Aorta (tissue), 5 donors: ENCODE results near the gene BBOX1. TPM values are rescaled to one million over a fixed set of nuclear protein-coding genes. Genes with fewer than 3 reads are reported as not detected.
"Not testable (repeated sequence)": the region's sequence is repeated elsewhere in the genome, so short reads cannot be mapped to it uniquely, and the experiment has no call there.

Source experiments
- ATAC-seq: fragments of 200-7000 bp; cut with Tn5 transposase; one replicate; pipeline ENCODE4 v1.9.1; 2022; ENCODE audit warnings: moderate library complexity; ENCODE audit not compliant: low FRiP score
- DNase-seq, 2 donors: peaks; one replicate each; pipeline ENCODE4 v3.0.0-alpha.2; 2020
- H3K27ac ChIP-seq, 2 donors: one replicate each; pipeline ENCODE4 v1.5.1; 2013; ENCODE audit warnings: low read length in 2 of 2, mild to moderate bottlenecking in 2 of 2, moderate library complexity in 2 of 2, control low read depth in 1 of 2, inconsistent platforms in 1 of 2, low read depth in 1 of 2
- H3K27me3 ChIP-seq, 2 donors: one replicate each; pipeline ENCODE4 v1.6.1; 2013; ENCODE audit warnings: control low read depth in 1 of 2, low read length in 1 of 2, mild to moderate bottlenecking in 1 of 2, moderate library complexity in 1 of 2; ENCODE audit not compliant: insufficient read depth in 2 of 2, control insufficient read depth in 1 of 2
- H3K36me3 ChIP-seq, 2 donors: one replicate each; pipeline ENCODE4 v1.6.1; 2013; ENCODE audit warnings: control low read depth in 1 of 2, low read length in 1 of 2, mild to moderate bottlenecking in 1 of 2; ENCODE audit not compliant: insufficient read depth in 2 of 2, control insufficient read depth in 1 of 2
- H3K4me1 ChIP-seq, 2 donors: one replicate each; pipeline ENCODE4 v1.6.1; 2013; ENCODE audit warnings: low read length in 2 of 2, control low read depth in 1 of 2, mild to moderate bottlenecking in 1 of 2, moderate library complexity in 1 of 2; ENCODE audit not compliant: insufficient read depth in 2 of 2, control insufficient read depth in 1 of 2
- H3K4me3 ChIP-seq, 2 donors: one replicate each; pipeline ENCODE4 v1.5.1; 2013; ENCODE audit warnings: low read length in 2 of 2, control low read depth in 1 of 2, mild to moderate bottlenecking in 1 of 2
- H3K9me3 ChIP-seq: one replicate; pipeline ENCODE4 v1.6.1; 2013; ENCODE audit warnings: mild to moderate bottlenecking, low read length; ENCODE audit not compliant: control insufficient read depth
- WGBS, 2 donors: extraction: QIAGEN DNeasy Blood & Tissue Kit; methylation state at CpG; one replicate each; pipeline ENCODE4 v1.1.7; 2013; 5-methylcytosine and 5-hydroxymethylcytosine counted together
- intact Hi-C, 2 donors: fragments of 100-400 bp; cut with DNase I; formaldehyde crosslinking; loops; one replicate each; pipeline versions ENCODE4 v1.14.2 to v1.15.0; 2022
- long read RNA-seq, 2 donors: library from polyadenylated mRNA; unstranded; transcript quantifications; one replicate each; pipeline ENCODE4 v2.0.0, GENCODE V29; 2020 to 2021
- polyA plus RNA-seq, 2 donors: library from polyadenylated mRNA; stranded (reverse); fragments of 200-250 nt; gene quantifications; one replicate each; pipeline ENCODE4 v1.2.3, GENCODE V29; 2013
- total RNA-seq, 2 donors: library from RNA; stranded (reverse); fragmentation: NEBNext Ultra II Directional; extraction: Animal tissue kit (Norgen Biotek cat#: 25700); gene quantifications; one replicate each; pipeline ENCODE4 v1.2.1, GENCODE V29; 2021
- donor health status: healthy with polysubstance abuse.
- donor health status: Bipolar disorder and iron deficiency.
- donor health status: DM: no; HTN: no; CAD: no.
- donor health status: DM: no; HTN: no; CAD: no.
- donor health status: DM: yes; HTN: yes; CAD: no.

Gene BBOX1
- total RNA-seq (under 1 TPM in 1 of 2 donors, not detected in 1; 0.45 TPM), polyA plus RNA-seq (under 1 TPM in 1 of 2 donors, not detected in 1; 0.43 TPM)
- long read RNA-seq, donor 1 = 0 reads
- long read RNA-seq, donor 2 = 0 reads

- Histone ChIP-seq H3K36me3 (no peaks in the 10 kb centered on the region), H3K27me3 (no peaks in the 10 kb centered on the region), H3K4me1 (peaks cover 0 to 5% of the 10 kb centered on the region in 2 donors), H3K4me3 (no peak within 1 kb of the TSS), H3K27ac (peak within 1 kb of the TSS in 1 of 2 donors; percentile 4), H3K9me3 (no peaks in the 10 kb centered on the region)
- intact Hi-C loops = no loop called here
- ATAC-seq (peak; percentile 70), DNase-seq (peak in 1 of 2 donors; percentile 63)
- 36 to 39% methylated on average over 4 of the region's 4 CpGs for WGBS, 2 donors
These were observed at the start of gene BBOX1 for GRCh38 chr11:27040302-27041115. BBOX1 (plus strand) TSS chr11:27040815; CDS start chr11:27055431, 14,616 bp downstream.

GRCh38 chr11:26992031-26992541, 48.5 kb upstream of the BBOX1 start:
- no peak for DNase-seq
- intact Hi-C loops = loop anchor here (5.0 kb wide), 7 partner anchors 40 to 235 kb away; no protein-coding TSS in a partner anchor
- peak overlapping the region; percentile 65 to 80 for H3K27ac ChIP-seq
- H3K4me3 ChIP-seq = no peak overlapping the region
- H3K36me3 ChIP-seq = peaks cover 0 to 4% of the 10 kb centered on the region in 2 donors
- H3K4me1 ChIP-seq = peaks cover 3 to 13% of the 10 kb centered on the region in 2 donors
- WGBS, 2 donors = 18 to 50% methylated on average over 1 of the region's 1 CpG
- ATAC-seq = peak; percentile 68
- no peaks in the 10 kb centered on the region for H3K9me3 ChIP-seq
- no peaks in the 10 kb centered on the region for H3K27me3 ChIP-seq

GRCh38 chr11:26993965-26994457, 46.6 kb upstream of the BBOX1 start, which contains the start of gene FIBIN:
FIBIN (plus strand) TSS chr11:26994112; CDS start chr11:26994527, 415 bp downstream.
- no peaks in the 10 kb centered on the region for H3K9me3 ChIP-seq

DNA sequence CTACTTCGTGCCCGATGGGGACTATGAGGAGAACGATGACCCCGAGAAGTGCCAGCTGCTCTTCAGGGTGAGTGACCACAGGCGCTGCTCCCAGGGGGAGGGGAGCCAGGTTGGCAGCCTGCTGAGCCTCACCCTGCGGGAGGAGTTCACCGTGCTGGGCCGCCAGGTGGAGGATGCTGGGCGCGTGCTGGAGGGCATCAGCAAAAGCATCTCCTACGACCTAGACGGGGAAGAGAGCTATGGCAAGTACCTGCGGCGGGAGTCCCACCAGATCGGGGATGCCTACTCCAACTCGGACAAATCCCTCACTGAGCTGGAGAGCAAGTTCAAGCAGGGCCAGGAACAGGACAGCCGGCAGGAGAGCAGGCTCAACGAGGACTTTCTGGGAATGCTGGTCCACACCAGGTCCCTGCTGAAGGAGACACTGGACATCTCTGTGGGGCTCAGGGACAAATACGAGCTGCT, 46.0 kb upstream of the BBOX1 start:
- ATAC-seq (peak; percentile 51), DNase-seq (peak; percentile 51 to 75)
- H3K27ac ChIP-seq = peak overlapping the region; percentile 59 to 74
- peaks cover 0 to 8% of the 10 kb centered on the region in 2 donors for H3K4me1 ChIP-seq
- H3K27me3 ChIP-seq = no peaks in the 10 kb centered on the region
- no peaks in the 10 kb centered on the region for H3K9me3 ChIP-seq
- H3K36me3 ChIP-seq = peaks cover 0 to 4% of the 10 kb centered on the region in 2 donors
- 2 to 5% methylated on average over 19 of the region's 19 CpGs for WGBS, 2 donors
- H3K4me3 ChIP-seq = peak overlapping the region; percentile 75 to 87
- intact Hi-C loops = loop anchor here (2.0 to 5.0 kb wide), 9 partner anchors 42 to 237 kb away; no protein-coding TSS in a partner anchor

More at GRCh38 chr11:26993965-26994457, 46.6 kb upstream of the BBOX1 start, which contains the start of gene FIBIN:
- no peaks in the 10 kb centered on the region for H3K27me3 ChIP-seq
- intact Hi-C loops = loop anchor here (2.0 to 5.0 kb wide), 9 partner anchors 42 to 237 kb away; no protein-coding TSS in a partner anchor
- H3K4me1 ChIP-seq = peaks cover 0 to 8% of the 10 kb centered on the region in 2 donors
- DNase-seq (peak; percentile 67 to 83), ATAC-seq (peak; percentile 79)
- H3K27ac ChIP-seq = peak within 1 kb of the TSS; percentile 59 to 74
- 1% methylated on average over 22 of the region's 22 CpGs for WGBS, 2 donors
- H3K36me3 ChIP-seq = peaks cover 0 to 4% of the 10 kb centered on the region in 2 donors
- H3K4me3 ChIP-seq = peak within 1 kb of the TSS; percentile 75 to 87

DNA sequence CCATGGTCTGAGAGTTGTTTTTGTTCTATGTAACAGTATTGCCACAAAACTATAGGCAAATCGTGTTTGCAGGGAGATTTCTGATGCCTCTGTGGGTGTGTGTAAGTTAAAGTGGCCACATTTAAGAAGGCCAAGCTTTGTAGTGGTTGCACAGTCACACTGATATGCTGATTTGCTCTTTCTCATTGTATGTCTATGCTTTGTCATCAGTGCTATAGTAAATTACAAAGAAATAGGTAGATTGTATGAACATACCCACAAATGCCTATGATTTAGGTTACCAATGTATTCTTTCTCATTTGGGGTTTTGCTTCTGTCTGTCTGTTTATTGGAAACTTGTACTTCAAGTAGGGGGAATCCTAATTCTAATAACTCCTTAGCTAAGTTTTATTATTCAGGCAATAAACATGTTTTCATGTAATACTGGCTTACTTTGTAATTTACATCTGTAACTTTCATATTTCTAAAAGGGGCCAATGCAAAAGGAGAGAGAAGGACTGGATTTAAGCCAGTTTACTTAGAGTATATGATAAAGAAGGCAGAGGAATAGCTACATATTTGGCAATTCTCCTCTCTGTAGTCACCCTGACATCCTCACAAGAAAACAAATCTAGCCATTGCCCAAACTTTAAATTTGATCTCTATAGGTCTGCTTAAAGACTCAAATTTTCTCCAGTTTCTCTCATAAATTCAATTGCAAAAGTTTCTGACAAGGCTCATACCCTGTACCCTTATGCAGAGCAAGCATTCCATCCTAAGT, 44.7 kb upstream of the BBOX1 start:
- ATAC-seq = no peak
- 0 to 2% methylated on average over 1 of the region's 1 CpG for WGBS, 2 donors
- no peaks in the 10 kb centered on the region for H3K27me3 ChIP-seq
- peak overlapping the region; percentile 77 to 85 for H3K27ac ChIP-seq
- no peak for DNase-seq
- H3K4me3 ChIP-seq = peak overlapping the region; percentile 75 to 87
- H3K9me3 ChIP-seq = no peaks in the 10 kb centered on the region
- H3K4me1 ChIP-seq = peaks cover 0 to 8% of the 10 kb centered on the region in 2 donors
- H3K36me3 ChIP-seq = peaks cover 0 to 4% of the 10 kb centered on the region in 2 donors
- intact Hi-C loops = loop anchor here (2.0 kb wide), 2 partner anchors 149 to 163 kb away; no protein-coding TSS in a partner anchor

DNA sequence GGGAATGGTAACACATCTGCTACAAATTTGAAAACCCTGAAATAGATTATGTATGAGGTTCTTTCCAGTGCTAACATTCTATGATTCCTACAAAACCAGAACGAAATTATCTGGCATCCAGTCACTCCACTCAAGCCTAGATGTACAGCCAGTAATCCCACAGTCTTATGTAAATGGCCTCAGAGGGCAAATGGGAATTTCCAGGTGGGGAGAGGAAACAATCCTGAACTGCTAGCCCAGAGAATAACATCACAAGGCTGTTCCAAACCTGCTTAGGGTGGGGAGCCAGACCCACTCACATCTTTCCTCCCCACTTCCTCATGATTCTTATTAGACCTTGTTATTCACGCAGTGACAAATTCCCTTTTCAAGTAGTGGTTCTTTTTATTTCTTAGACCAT, 43.2 kb upstream of the BBOX1 start:
- intact Hi-C loops = no loop called here
- Histone ChIP-seq H3K27me3 (no peaks in the 10 kb centered on the region), H3K9me3 (no peaks in the 10 kb centered on the region), H3K27ac (peak overlapping the region; percentile 24 to 67), H3K4me3 (peak overlapping the region; percentile 75 to 87), H3K36me3 (peaks cover 0 to 4% of the 10 kb centered on the region in 2 donors), H3K4me1 (no peaks in the 10 kb centered on the region)
- DNase-seq (no peak), ATAC-seq (no peak)
- WGBS, 2 donors = 7 to 8% methylated on average over 2 of the region's 2 CpGs

DNA sequence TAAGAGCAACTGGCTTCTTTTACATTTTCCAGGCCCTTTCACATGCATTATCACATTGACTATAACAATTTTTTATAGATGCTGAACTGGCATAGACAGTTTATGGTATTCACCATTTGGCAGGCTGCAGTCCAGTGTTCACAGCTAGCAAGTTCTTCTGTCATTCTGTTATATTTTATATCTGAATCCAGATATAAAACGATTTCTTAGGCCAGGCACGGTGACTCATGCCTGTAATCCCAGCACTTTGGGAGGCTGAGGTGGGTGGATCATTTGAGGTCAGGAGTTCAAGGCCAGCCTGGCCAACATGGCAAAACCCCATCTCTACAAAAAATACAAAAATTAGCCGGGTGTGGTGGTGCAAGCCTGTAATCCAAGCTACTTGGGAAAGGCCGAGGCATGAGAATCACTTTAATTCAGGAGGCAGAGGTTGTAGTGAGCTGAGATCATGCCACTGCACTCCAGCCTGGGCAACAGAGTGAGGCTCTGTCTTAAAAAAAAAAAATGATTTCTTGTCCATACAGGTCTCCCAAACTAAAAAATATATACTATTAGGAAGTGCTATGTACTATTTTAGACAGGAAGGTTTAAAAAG, 39.4 kb upstream of the BBOX1 start:
- H3K4me3 ChIP-seq, H3K9me3 ChIP-seq, H3K4me1 ChIP-seq, H3K27me3 ChIP-seq, H3K36me3 ChIP-seq, intact Hi-C loops: not testable (repeated sequence)
- ATAC-seq (peak; percentile 43), DNase-seq (peak in 1 of 2 donors; percentile 52)
- H3K27ac ChIP-seq = peak overlapping the region in 1 of 2 donors; percentile 10
- WGBS, 2 donors = 4 to 6% methylated on average over 4 of the region's 4 CpGs
